K562 (cell line): ENCODE results near the gene MS4A2. TPM values are rescaled to one million over a fixed set of nuclear protein-coding genes. Genes with fewer than 3 reads are reported as not detected.

Experiments used
- ARID4B ChIP-seq: sonication (generic); formaldehyde crosslinking; IDR thresholded peaks from 2 replicates; pipeline ENCODE4 v1.8.0; 2022; ENCODE audit warnings: mild to moderate bottlenecking, missing genetic modification reagents
- GABPB1 ChIP-seq: sonication (generic); formaldehyde crosslinking; IDR thresholded peaks from 2 replicates; pipeline ENCODE4 v1.8.0; 2022; ENCODE audit warnings: mild to moderate bottlenecking, missing genetic modification reagents
- KDM2B ChIP-seq: fragments of 250-450 bp; sonication (Bioruptor Pico); IDR thresholded peaks from 2 replicates; pipeline ENCODE4 v1.8.0; 2021; ENCODE audit warnings: mild to moderate bottlenecking, moderate library complexity
- L3MBTL2 ChIP-seq: fragments of 450-650 bp; IDR thresholded peaks from 2 replicates; pipeline ENCODE4 v1.6.1; 2016; ENCODE audit warnings: mild to moderate bottlenecking, moderate library complexity
- MXD1 ChIP-seq: fragments of 250-450 bp; sonication (Bioruptor Pico); IDR thresholded peaks from 2 replicates; pipeline ENCODE4 v1.8.0; 2021; ENCODE audit warnings: borderline replicate concordance, mild to moderate bottlenecking, moderate library complexity; ENCODE audit not compliant: poor library complexity, severe bottlenecking
- NCOA1 ChIP-seq: fragments of 450-650 bp; IDR thresholded peaks from 2 replicates; pipeline ENCODE4 v1.6.1; 2016; ENCODE audit warnings: low read depth
- PTBP1 ChIP-seq: fragments of 200-400 bp; formaldehyde crosslinking; IDR thresholded peaks from 2 replicates; pipeline ENCODE4 v1.6.1; 2017; ENCODE audit warnings: low read depth, low read length
- RHOXF2B ChIP-seq: fragments of 250-450 bp; sonication (Bioruptor Pico); conservative IDR thresholded peaks from 2 replicates; pipeline ENCODE4 v1.5.1; 2021
- SIN3A ChIP-seq, 2 experiments: fragments of 150-350 bp in 1 of 2; IDR thresholded peaks; 2 replicates each; pipeline ENCODE4 v1.6.1; 2011 to 2016; ENCODE audit warnings: borderline replicate concordance in 2 of 2, low read depth in 2 of 2, low read length in 2 of 2, mild to moderate bottlenecking in 2 of 2, moderate library complexity in 2 of 2; ENCODE audit not compliant: control insufficient read depth in 1 of 2
- SMAD4 ChIP-seq: fragments of 250-450 bp; sonication (Bioruptor Pico); conservative IDR thresholded peaks from 2 replicates; pipeline ENCODE4 v1.8.0; 2021; ENCODE audit warnings: inconsistent platforms, mild to moderate bottlenecking, moderate library complexity
- TBP ChIP-seq: optimal IDR thresholded peaks from 2 replicates; pipeline ENCODE3; 2011; ENCODE audit warnings: low read depth, low read length, improper control_type of control experiment
- ZNF133 ChIP-seq: fragments of 250-450 bp; sonication (Bioruptor Pico); IDR thresholded peaks from 2 replicates; pipeline ENCODE4 v1.4.0; 2020; ENCODE audit warnings: mild to moderate bottlenecking
- ZNF140 ChIP-seq: fragments of 250-450 bp; sonication (Bioruptor Pico); IDR thresholded peaks from 2 replicates; pipeline ENCODE4 v1.8.0; 2021; ENCODE audit warnings: moderate library complexity, mild to moderate bottlenecking, inconsistent platforms
- ZNF197 ChIP-seq: fragments of 200-800 bp; sonication (Bioruptor generic); IDR thresholded peaks from 2 replicates; pipeline ENCODE4 v1.6.1; 2016; ENCODE audit warnings: low read depth, missing genetic modification characterization, missing compliant biosample characterization
- ZNF253 ChIP-seq: fragments of 250-450 bp; sonication (Bioruptor Pico); conservative IDR thresholded peaks from 2 replicates; pipeline ENCODE4 v1.6.1; 2021; ENCODE audit warnings: mild to moderate bottlenecking
- ZNF589 ChIP-seq: fragments of 200-800 bp; sonication (Bioruptor generic); IDR thresholded peaks from 2 replicates; pipeline ENCODE4 v1.6.1; 2016; ENCODE audit warnings: low read depth, missing genetic modification characterization, missing compliant biosample characterization
- polyA plus RNA-seq, 8 experiments: library from polyadenylated mRNA; depleted of rRNA in 4 of 8; stranded (reverse) in 5 of 8; unstranded in 3 of 8; fragments of >200 nt; fragmentation: Nextera tagmentation in 2 of 8; fragmentation: Illumina TruSeq in 1 of 8; extraction: Ambion mirVana in 2 of 8; extraction: Trizol in 1 of 8; gene quantifications; 2 replicates each; pipeline versions ENCODE4 v1.2.1 to v1.2.3, GENCODE V29; 2011 to 2014; ENCODE audit warnings: inconsistent platforms in 1 of 8, missing spikeins in 1 of 8
- total RNA-seq, 7 experiments: library from RNA; depleted of rRNA in 6 of 7; stranded (reverse); fragments of >200 nt in 6 of 7; fragmentation: Illumina TruSeq in 2 of 7; extraction: Trizol in 2 of 7; gene quantifications; 2 replicates each; pipeline versions ENCODE4 v1.2.1 to v1.2.3, GENCODE V29; 2011 to 2021; ENCODE audit warnings: low replicate concordance in 1 of 7
- TF ChIP-seq, protein P1 (sequence below), 3 experiments: fragments of 200-800 bp in 1 of 3; fragments of 250-450 bp in 1 of 3; fragments of 450-650 bp in 1 of 3; sonication (Bioruptor Pico) in 1 of 3; sonication (Bioruptor generic) in 1 of 3; formaldehyde crosslinking in 1 of 3; IDR thresholded peaks; 2 replicates each; pipeline versions ENCODE4 v1.6.1 to v1.8.0; 2016 to 2022; ENCODE audit warnings: mild to moderate bottlenecking in 2 of 3, missing genetic modification characterization in 2 of 3, missing compliant biosample characterization in 1 of 3, moderate library complexity in 1 of 3

Gene MS4A2
- total and polyA plus RNA-seq, 9 of the 15 experiments (the other 6 are each of a cell fraction or from before 2014, with no cell fraction given) = 0.06 to 5.7 (median 0.86) TPM

GRCh38 chr11:60056349-60056969 is 32.0 kb upstream of the MS4A2 start, which contains the start of gene MS4A3 (continued):
- TF ChIP-seq ARID4B (CRISPR knock-in tag) (no peak), ZNF253 (CRISPR knock-in tag) (no peak), ZNF133 (CRISPR knock-in tag) (no peak), KDM2B (CRISPR knock-in tag) (no peak), SMAD4 (CRISPR knock-in tag) (peak; percentile 89), L3MBTL2 (no peak), ZNF589 (CRISPR knock-in tag) (no peak), TBP (no peak), ZNF197 (CRISPR knock-in tag) (no peak), RHOXF2B (CRISPR knock-in tag) (no peak), ZNF140 (CRISPR knock-in tag) (no peak), NCOA1 (0 out of 2 replicates have a peak, but pooled peaks have one; percentile 39), PTBP1 (no peak), SIN3A (IDR thresholded peaks at IDR 0.05; ENCODE audit: borderline replicate concordance in 2 of 2, control insufficient read depth in 1 of 2, low read depth in 2 of 2, low read length in 2 of 2) (no peak), GABPB1 (no peak; the same call in 1 of the 2 replicates), MXD1 (CRISPR knock-in tag) (no peak)
- TF ChIP-seq, protein P1, sequence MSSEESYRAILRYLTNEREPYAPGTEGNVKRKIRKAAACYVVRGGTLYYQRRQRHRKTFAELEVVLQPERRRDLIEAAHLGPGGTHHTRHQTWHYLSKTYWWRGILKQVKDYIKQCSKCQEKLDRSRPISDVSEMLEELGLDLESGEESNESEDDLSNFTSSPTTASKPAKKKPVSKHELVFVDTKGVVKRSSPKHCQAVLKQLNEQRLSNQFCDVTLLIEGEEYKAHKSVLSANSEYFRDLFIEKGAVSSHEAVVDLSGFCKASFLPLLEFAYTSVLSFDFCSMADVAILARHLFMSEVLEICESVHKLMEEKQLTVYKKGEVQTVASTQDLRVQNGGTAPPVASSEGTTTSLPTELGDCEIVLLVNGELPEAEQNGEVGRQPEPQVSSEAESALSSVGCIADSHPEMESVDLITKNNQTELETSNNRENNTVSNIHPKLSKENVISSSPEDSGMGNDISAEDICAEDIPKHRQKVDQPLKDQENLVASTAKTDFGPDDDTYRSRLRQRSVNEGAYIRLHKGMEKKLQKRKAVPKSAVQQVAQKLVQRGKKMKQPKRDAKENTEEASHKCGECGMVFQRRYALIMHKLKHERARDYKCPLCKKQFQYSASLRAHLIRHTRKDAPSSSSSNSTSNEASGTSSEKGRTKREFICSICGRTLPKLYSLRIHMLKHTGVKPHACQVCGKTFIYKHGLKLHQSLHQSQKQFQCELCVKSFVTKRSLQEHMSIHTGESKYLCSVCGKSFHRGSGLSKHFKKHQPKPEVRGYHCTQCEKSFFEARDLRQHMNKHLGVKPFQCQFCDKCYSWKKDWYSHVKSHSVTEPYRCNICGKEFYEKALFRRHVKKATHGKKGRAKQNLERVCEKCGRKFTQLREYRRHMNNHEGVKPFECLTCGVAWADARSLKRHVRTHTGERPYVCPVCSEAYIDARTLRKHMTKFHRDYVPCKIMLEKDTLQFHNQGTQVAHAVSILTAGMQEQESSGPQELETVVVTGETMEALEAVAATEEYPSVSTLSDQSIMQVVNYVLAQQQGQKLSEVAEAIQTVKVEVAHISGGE (CRISPR knock-in tag; IDR thresholded peaks at IDR 0.05) = no peak
